Measurements from ENCODE around the gene RHOT2.
"Not testable (repeated sequence)": the region's sequence is repeated elsewhere in the genome, so short reads cannot be mapped to it uniquely, and the experiment has no call there.

RHOT2 gene

GRCh38 chr16:680967-681745, 13.2 kb downstream of the RHOT2 start:
- in situ Hi-C loops (cut with MboI; ENCODE audit: low sequenced_read_pairs) = loop anchor here (10.0 kb wide), 1 partner anchor 104 kb away; the partner anchor contains the start of genes CHTF18 and RPUSD1

GRCh38 chr16:681746-682427, 14.0 kb downstream of the RHOT2 start:
- in situ Hi-C loops (cut with MboI; ENCODE audit: low sequenced_read_pairs) = loop anchor here (10.0 kb wide), 1 partner anchor 103 kb away; the partner anchor contains the start of genes CHTF18 and RPUSD1

- in situ Hi-C loops (cut with MboI; ENCODE audit: low sequenced_read_pairs) = loop anchor here (10.0 kb wide), 1 partner anchor 102 kb away; the partner anchor contains the start of genes CHTF18 and RPUSD1
Observed at GRCh38 chr16:682493-683395, 14.8 kb downstream of the RHOT2 start.

GRCh38 chr16:683396-684070, 15.6 kb downstream of the RHOT2 start:
- in situ Hi-C loops (cut with MboI; ENCODE audit: low sequenced_read_pairs) = loop anchor here (10.0 kb wide), 1 partner anchor 101 kb away; the partner anchor contains the start of genes CHTF18 and RPUSD1

- in situ Hi-C loops (cut with MboI; ENCODE audit: low sequenced_read_pairs) = loop anchor here (10.0 kb wide), 1 partner anchor 101 kb away; the partner anchor contains the start of genes CHTF18 and RPUSD1
Observed at GRCh38 chr16:684071-684794, 16.3 kb downstream of the RHOT2 start, which contains the start of gene JMJD8. TSS of gene JMJD8 (minus strand) at chr16:684334. CDS start at chr16:684319, 15 bp downstream.

GRCh38 chr16:684961-685696, 17.2 kb downstream of the RHOT2 start:
- in situ Hi-C loops (cut with MboI; ENCODE audit: low sequenced_read_pairs) = loop anchor here (10.0 kb wide), 1 partner anchor 100 kb away; the partner anchor contains the start of genes CHTF18 and RPUSD1

GRCh38 chr16:685967-686366, 18.0 kb downstream of the RHOT2 start:
- in situ Hi-C loops (cut with MboI; ENCODE audit: low sequenced_read_pairs) = loop anchor here (10.0 kb wide), 1 partner anchor 99 kb away; the partner anchor contains the start of genes CHTF18 and RPUSD1

GRCh38 chr16:686459-687260, 18.7 kb downstream of the RHOT2 start:
- in situ Hi-C loops (cut with MboI; ENCODE audit: low sequenced_read_pairs) = loop anchor here (10.0 kb wide), 1 partner anchor 98 kb away; the partner anchor contains the start of genes CHTF18 and RPUSD1

- in situ Hi-C loops (cut with MboI; ENCODE audit: low sequenced_read_pairs) = loop anchor here (10.0 kb wide), 1 partner anchor 97 kb away; the partner anchor contains the start of genes CHTF18 and RPUSD1
Observed at GRCh38 chr16:687499-687898, 19.6 kb downstream of the RHOT2 start.

GRCh38 chr16:689175-689897, 21.4 kb downstream of the RHOT2 start:
- in situ Hi-C loops (cut with MboI; ENCODE audit: low sequenced_read_pairs) = loop anchor here (10.0 kb wide), 1 partner anchor 95 kb away; the partner anchor contains the start of genes CHTF18 and RPUSD1

- in situ Hi-C loops (cut with MboI; ENCODE audit: low sequenced_read_pairs) = not testable (repeated sequence)
Observed at GRCh38 chr16:691242-691641, 23.3 kb downstream of the RHOT2 start.

GRCh38 chr16:692356-693108, 24.6 kb downstream of the RHOT2 start:
- in situ Hi-C loops (cut with MboI; ENCODE audit: low sequenced_read_pairs) = no loop called here

- in situ Hi-C loops (cut with MboI; ENCODE audit: low sequenced_read_pairs) = no loop called here
Observed at GRCh38 chr16:693364-693763, 25.4 kb downstream of the RHOT2 start.

- in situ Hi-C loops (cut with MboI; ENCODE audit: low sequenced_read_pairs) = no loop called here
Observed at GRCh38 chr16:693766-694165, 25.8 kb downstream of the RHOT2 start.

GRCh38 chr16:694187-694862, 26.4 kb downstream of the RHOT2 start:
- in situ Hi-C loops (cut with MboI; ENCODE audit: low sequenced_read_pairs) = no loop called here
